Trophoblast cell (in vitro differentiated cells and primary cell): ENCODE results near the gene EVA1C.

ENCODE experiments used
- DNase-seq, 2 donors: peaks; one replicate each; pipeline ENCODE4 v3.0.0-alpha.2; 2016
- H2AFZ ChIP-seq: 2 replicates; pipeline ENCODE4 v1.6.1; 2013; ENCODE audit warnings: low read length, moderate library complexity, mild to moderate bottlenecking; ENCODE audit not compliant: insufficient read depth, poor library complexity
- H2AK5ac ChIP-seq: 2 replicates; pipeline ENCODE4 v1.6.1; 2013; ENCODE audit warnings: mild to moderate bottlenecking, low read length
- H2BK120ac ChIP-seq: 2 replicates; pipeline ENCODE4 v1.6.1; 2013; ENCODE audit warnings: low read length, mild to moderate bottlenecking, moderate library complexity; ENCODE audit not compliant: insufficient read depth, poor library complexity
- H2BK12ac ChIP-seq: 2 replicates; pipeline ENCODE4 v1.6.1; 2013; ENCODE audit warnings: mild to moderate bottlenecking, low read length, moderate library complexity
- H2BK5ac ChIP-seq: 2 replicates; pipeline ENCODE4 v1.6.1; 2013; ENCODE audit warnings: low read length, low read depth, moderate library complexity, mild to moderate bottlenecking; ENCODE audit not compliant: poor library complexity
- H3K14ac ChIP-seq: 2 replicates; pipeline ENCODE4 v1.6.1; 2013; ENCODE audit warnings: mild to moderate bottlenecking, low read length
- H3K18ac ChIP-seq: 2 replicates; pipeline ENCODE4 v1.6.1; 2013; ENCODE audit warnings: mild to moderate bottlenecking, low read length
- H3K23ac ChIP-seq: 2 replicates; pipeline ENCODE4 v1.6.1; 2013; ENCODE audit warnings: low read length
- H3K27ac ChIP-seq: 2 replicates; pipeline ENCODE4 v1.5.1; 2013; ENCODE audit warnings: low read depth, mild to moderate bottlenecking, inconsistent platforms, low read length, moderate library complexity
- H3K27me3 ChIP-seq: 2 replicates; pipeline ENCODE4 v1.6.1; 2013; ENCODE audit warnings: inconsistent platforms, mild to moderate bottlenecking, low read length, moderate library complexity; ENCODE audit not compliant: insufficient read depth
- H3K36me3 ChIP-seq, 2 experiments: 1 replicate in 1 of 2; 2 replicates in 1 of 2; pipeline ENCODE4 v1.6.1; 2013; ENCODE audit warnings: low read length in 2 of 2, mild to moderate bottlenecking in 2 of 2, moderate library complexity in 1 of 2; ENCODE audit not compliant: insufficient read depth in 2 of 2, control insufficient read depth in 1 of 2
- H3K4ac ChIP-seq: 2 replicates; pipeline ENCODE4 v1.6.1; 2013; ENCODE audit warnings: low read depth, mild to moderate bottlenecking, low read length, moderate library complexity
- H3K4me1 ChIP-seq, 2 experiments: 1 replicate in 1 of 2; 2 replicates in 1 of 2; pipeline ENCODE4 v1.6.1; 2013; ENCODE audit warnings: low read length in 2 of 2, mild to moderate bottlenecking in 2 of 2, moderate library complexity in 1 of 2; ENCODE audit not compliant: insufficient read depth in 2 of 2, control insufficient read depth in 1 of 2
- H3K4me2 ChIP-seq: 2 replicates; pipeline ENCODE4 v1.6.1; 2013; ENCODE audit warnings: inconsistent platforms, mild to moderate bottlenecking, low read length, moderate library complexity
- H3K4me3 ChIP-seq: 2 replicates; pipeline ENCODE4 v1.5.1; 2013; ENCODE audit warnings: mild to moderate bottlenecking, low read depth, low read length, inconsistent platforms
- H3K79me1 ChIP-seq: one replicate; pipeline ENCODE4 v1.6.1; 2013; ENCODE audit warnings: low read length
- H3K79me2 ChIP-seq: 2 replicates; pipeline ENCODE4 v1.6.1; 2013; ENCODE audit warnings: low read length, mild to moderate bottlenecking; ENCODE audit not compliant: control insufficient read depth, insufficient read depth, poor library complexity
- H3K9ac ChIP-seq: 2 replicates; pipeline ENCODE4 v1.6.1; 2013; ENCODE audit warnings: mild to moderate bottlenecking, low read length
- H3K9me3 ChIP-seq: 2 replicates; pipeline ENCODE4 v1.6.1; 2013; ENCODE audit warnings: low read depth, mild to moderate bottlenecking, control low read depth, inconsistent platforms, low read length; ENCODE audit not compliant: insufficient read depth
- H4K12ac ChIP-seq: 2 replicates; pipeline ENCODE4 v1.6.1; 2013; ENCODE audit warnings: low read depth, mild to moderate bottlenecking, low read length, moderate library complexity
- H4K8ac ChIP-seq: 2 replicates; pipeline ENCODE4 v1.6.1; 2013; ENCODE audit warnings: low read depth, mild to moderate bottlenecking, low read length, moderate library complexity
- H4K91ac ChIP-seq: one replicate; pipeline ENCODE4 v1.6.1; 2013; ENCODE audit warnings: low read depth, mild to moderate bottlenecking, low read length, moderate library complexity
- WGBS: extraction: QIAGEN DNeasy Blood & Tissue Kit; methylation state at CpG from one replicate; pipeline ENCODE4 v1.1.7; 2013; ENCODE audit warnings: missing lambda C conversion rate; ENCODE audit not compliant: insufficient read length, insufficient coverage; ENCODE audit errors: extremely low coverage; 5-methylcytosine and 5-hydroxymethylcytosine counted together

Gene EVA1C

DNA sequence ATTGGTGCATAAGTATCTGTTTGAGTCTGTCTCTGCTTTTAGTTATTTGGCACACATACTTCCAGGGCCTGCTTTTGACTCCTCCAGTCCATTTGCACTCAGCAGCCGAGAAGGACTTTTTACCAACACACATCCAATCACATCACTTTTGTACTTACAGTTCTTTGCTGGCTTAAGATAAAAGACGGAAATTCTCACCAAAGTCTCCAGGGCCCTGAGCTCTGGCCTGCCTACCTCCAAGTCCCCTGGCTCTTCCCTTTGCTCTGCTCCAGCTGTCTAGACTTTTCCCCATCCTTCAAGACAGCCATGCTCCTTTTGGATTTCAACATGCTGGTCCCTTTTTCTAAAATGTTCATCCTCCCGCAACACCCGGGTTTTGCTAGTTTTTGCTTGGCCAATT is 2.2 kb upstream of the EVA1C start:
- Histone ChIP-seq H3K9me3 (peaks cover 6% of the 10 kb centered on the region), H3K4ac (no peak overlapping the region), H3K4me3 (no peak overlapping the region), H3K27me3 (peaks cover 36% of the 10 kb centered on the region), H3K9ac (no peak overlapping the region), H3K36me3 (no peaks in the 10 kb centered on the region), H2BK120ac (no peak overlapping the region), H3K18ac (no peak overlapping the region), H3K27ac (no peak overlapping the region), H3K4me2 (no peak overlapping the region), H3K79me2 (no peaks in the 10 kb centered on the region), H4K8ac (no peak overlapping the region), H3K4me1 (peaks cover 12 to 15% of the 10 kb centered on the region in 2 experiments), H4K91ac (no peak overlapping the region), H4K12ac (no peak overlapping the region), H3K23ac (no peak overlapping the region), H2BK5ac (no peak overlapping the region), H3K79me1 (no peaks in the 10 kb centered on the region), H2AK5ac (no peak overlapping the region), H2BK12ac (no peak overlapping the region), H3K14ac (no peak overlapping the region), H2AFZ (no peak overlapping the region)
- no CpG with 5 or more reads among the region's 4 CpGs for WGBS
- no peak for DNase-seq

DNA sequence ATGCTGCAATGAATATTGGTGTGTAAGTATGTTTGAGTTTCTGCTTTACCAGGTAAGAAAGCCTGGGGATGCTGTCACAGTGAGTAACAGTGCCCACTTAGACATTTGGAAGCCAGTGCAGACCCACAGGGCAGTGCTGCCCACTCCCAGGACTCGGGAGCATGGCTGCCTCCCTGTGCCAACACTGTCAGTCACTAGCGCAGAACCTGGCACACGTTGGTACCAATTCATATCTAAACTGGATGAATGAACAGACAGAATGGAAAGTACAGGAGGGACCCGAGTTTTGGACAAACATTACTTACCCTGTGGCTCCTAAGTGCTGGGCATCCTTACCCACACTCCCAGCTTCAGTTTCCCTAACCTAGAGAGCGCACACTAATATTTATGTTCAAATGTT is 1.6 kb upstream of the EVA1C start:
- Histone ChIP-seq H4K91ac (no peak overlapping the region), H3K9me3 (peaks cover 6% of the 10 kb centered on the region), H3K14ac (no peak overlapping the region), H3K79me2 (no peaks in the 10 kb centered on the region), H3K4me2 (no peak overlapping the region), H3K23ac (no peak overlapping the region), H2AFZ (no peak overlapping the region), H3K18ac (no peak overlapping the region), H3K27ac (no peak overlapping the region), H3K4me1 (peaks cover 12 to 15% of the 10 kb centered on the region in 2 experiments), H3K27me3 (peaks cover 40% of the 10 kb centered on the region), H4K8ac (no peak overlapping the region), H2BK120ac (no peak overlapping the region), H2BK5ac (no peak overlapping the region), H3K9ac (no peak overlapping the region), H3K79me1 (no peaks in the 10 kb centered on the region), H2BK12ac (no peak overlapping the region), H4K12ac (no peak overlapping the region), H3K4me3 (no peak overlapping the region), H3K4ac (no peak overlapping the region), H3K36me3 (no peaks in the 10 kb centered on the region), H2AK5ac (no peak overlapping the region)
- no peak for DNase-seq
- WGBS = no CpG with 5 or more reads among the region's 5 CpGs

DNA sequence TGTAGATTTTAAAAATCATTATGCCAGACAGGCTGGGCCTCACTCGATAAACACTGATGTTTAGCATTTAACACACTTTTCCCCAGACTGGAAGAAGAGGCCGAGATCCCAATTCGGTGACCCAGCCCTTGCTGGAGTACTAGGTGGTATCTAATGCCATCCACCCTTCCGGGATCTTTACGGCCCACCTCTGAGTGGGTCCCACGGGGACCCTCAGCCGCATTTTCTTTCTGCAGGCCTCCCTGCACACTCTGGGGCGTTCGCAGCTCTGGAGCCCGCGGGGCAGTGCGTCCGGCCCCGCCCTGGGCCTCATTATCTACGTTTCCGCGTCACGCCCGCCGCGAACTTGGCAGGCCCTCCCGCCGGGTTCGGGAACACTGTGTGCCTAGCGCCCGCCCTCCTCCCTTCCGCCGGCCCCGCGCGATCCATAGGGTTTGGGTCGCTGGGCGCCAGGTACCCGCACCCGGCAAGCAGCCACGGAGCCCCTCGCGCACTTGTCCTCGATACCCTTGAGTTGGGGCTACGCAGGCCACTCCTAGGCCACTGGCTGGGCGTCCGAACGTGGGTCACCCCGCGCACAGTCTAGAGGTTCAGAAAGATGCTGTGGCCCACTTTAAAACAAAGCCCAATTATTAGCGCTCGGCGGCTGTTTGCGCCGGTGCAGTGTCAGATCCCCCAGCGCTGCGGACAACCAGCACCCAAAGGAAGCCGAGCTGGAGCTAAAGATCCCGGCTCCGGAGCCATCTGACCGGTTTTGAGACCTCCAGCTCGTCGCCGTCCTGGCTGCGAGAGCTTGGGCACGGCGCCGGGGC is 950 bp upstream of the EVA1C start:
- Histone ChIP-seq H2BK5ac (no peak overlapping the region), H3K4me1 (peaks cover 12 to 15% of the 10 kb centered on the region in 2 experiments)

DNA sequence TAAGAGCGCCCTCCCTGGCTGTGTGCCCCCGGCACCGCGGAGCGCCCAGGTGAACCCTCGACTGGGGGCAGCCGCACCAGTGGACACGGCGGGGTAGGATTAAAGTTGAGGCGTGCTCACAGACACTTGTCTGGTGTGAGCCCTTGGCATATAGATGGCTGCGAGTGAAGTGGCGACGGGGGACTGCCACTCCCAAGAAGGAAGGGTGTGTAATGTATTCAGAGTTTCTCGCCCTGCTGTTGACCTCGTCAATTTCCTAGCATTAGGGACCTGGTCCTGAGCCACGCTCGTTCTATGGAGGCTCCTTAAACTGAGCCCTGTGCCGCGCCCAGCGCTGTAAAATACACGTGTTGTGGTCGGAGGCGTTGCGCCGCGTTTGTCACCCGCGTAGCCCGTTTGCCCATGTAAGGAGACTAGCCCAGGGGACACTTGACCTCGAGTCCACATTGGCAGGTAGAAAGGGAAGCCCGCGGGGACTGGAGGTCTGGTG is 554 bp downstream of the EVA1C start:
- no peak overlapping the region for H3K14ac ChIP-seq
- no peak overlapping the region for H4K91ac ChIP-seq
- no CpG with 5 or more reads among the region's 32 CpGs for WGBS
- H2BK12ac ChIP-seq = no peak overlapping the region
- no peak overlapping the region for H2BK5ac ChIP-seq
- H3K18ac ChIP-seq = no peak overlapping the region
- DNase-seq = no peak
- H3K23ac ChIP-seq = no peak overlapping the region
- no peaks in the 10 kb centered on the region for H3K36me3 ChIP-seq
- no peak overlapping the region for H2BK120ac ChIP-seq
- H2AFZ ChIP-seq = no peak overlapping the region
- no peak overlapping the region for H4K12ac ChIP-seq
- H3K27me3 ChIP-seq = peaks cover 40% of the 10 kb centered on the region
- no peak overlapping the region for H4K8ac ChIP-seq
- no peaks in the 10 kb centered on the region for H3K79me2 ChIP-seq
- no peak overlapping the region for H2AK5ac ChIP-seq
- H3K4me1 ChIP-seq = peaks cover 12 to 15% of the 10 kb centered on the region in 2 experiments
- no peak overlapping the region for H3K9ac ChIP-seq
- H3K4ac ChIP-seq = no peak overlapping the region
- no peak overlapping the region for H3K4me3 ChIP-seq
- no peaks in the 10 kb centered on the region for H3K79me1 ChIP-seq
- peak overlapping the region; percentile 85 for H3K4me2 ChIP-seq
- no peak overlapping the region for H3K27ac ChIP-seq
- peaks cover 8% of the 10 kb centered on the region for H3K9me3 ChIP-seq

More for the DNA sequence above, 950 bp upstream of the EVA1C start:
- Histone ChIP-seq H2BK120ac (no peak overlapping the region), H3K27ac (no peak overlapping the region), H4K8ac (no peak overlapping the region), H4K91ac (no peak overlapping the region), H3K4ac (no peak overlapping the region), H3K18ac (no peak overlapping the region), H3K9me3 (peaks cover 6% of the 10 kb centered on the region), H2BK12ac (no peak overlapping the region), H3K27me3 (peaks cover 40% of the 10 kb centered on the region), H2AFZ (no peak overlapping the region), H3K79me1 (no peaks in the 10 kb centered on the region), H3K4me3 (peak overlapping the region; percentile 55), H3K9ac (no peak overlapping the region), H3K36me3 (no peaks in the 10 kb centered on the region), H3K14ac (no peak overlapping the region), H3K4me2 (peak overlapping the region; percentile 85), H3K23ac (no peak overlapping the region), H3K79me2 (no peaks in the 10 kb centered on the region), H2AK5ac (no peak overlapping the region), H4K12ac (peak overlapping the region; percentile 69)
- peak in 1 of 2 donors; percentile 25 for DNase-seq
- WGBS = no CpG with 5 or more reads among the region's 63 CpGs
